A673 (cell line): ENCODE results near the gene SHANK1.

ENCODE experiments used
- EZH2 ChIP-seq: fragments of 200-600 bp; sonication (generic); IDR thresholded peaks from 2 replicates; pipeline ENCODE4 v1.6.1; 2017; ENCODE audit warnings: borderline replicate concordance, low read depth, mild to moderate bottlenecking, mixed read lengths, antibody characterized with exemption, low read length; ENCODE audit not compliant: poor library complexity, severe bottlenecking
- TF ChIP-seq, protein P1 (sequence below): fragments of 300-800, 200-600 bp; sonication (generic); conservative IDR thresholded peaks from 2 replicates; pipeline ENCODE4 v1.5.1; 2017; ENCODE audit warnings: low read depth, mild to moderate bottlenecking, antibody characterized with exemption, low read length, moderate library complexity, mixed read lengths

DNA sequence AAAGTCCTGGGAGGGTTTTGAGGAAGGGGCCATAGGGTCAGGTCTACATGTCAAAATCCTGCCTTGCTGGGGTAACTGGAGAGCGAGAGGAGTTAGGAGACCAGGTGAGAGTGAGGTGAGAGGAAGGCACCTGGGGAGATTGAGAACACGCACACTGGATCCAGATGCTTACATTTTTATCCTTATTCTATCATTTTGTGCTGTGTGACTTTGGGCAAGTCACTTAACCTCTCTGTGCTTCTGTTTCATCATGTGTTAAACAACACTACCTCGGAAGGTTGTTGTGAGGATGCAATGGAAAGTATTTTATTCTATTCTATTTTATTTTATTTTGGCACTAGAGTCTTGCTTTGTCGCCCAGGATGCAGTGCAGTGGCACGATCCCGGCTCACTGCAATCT is 66.9 kb downstream of the SHANK1 start:
- TF ChIP-seq, protein P1, sequence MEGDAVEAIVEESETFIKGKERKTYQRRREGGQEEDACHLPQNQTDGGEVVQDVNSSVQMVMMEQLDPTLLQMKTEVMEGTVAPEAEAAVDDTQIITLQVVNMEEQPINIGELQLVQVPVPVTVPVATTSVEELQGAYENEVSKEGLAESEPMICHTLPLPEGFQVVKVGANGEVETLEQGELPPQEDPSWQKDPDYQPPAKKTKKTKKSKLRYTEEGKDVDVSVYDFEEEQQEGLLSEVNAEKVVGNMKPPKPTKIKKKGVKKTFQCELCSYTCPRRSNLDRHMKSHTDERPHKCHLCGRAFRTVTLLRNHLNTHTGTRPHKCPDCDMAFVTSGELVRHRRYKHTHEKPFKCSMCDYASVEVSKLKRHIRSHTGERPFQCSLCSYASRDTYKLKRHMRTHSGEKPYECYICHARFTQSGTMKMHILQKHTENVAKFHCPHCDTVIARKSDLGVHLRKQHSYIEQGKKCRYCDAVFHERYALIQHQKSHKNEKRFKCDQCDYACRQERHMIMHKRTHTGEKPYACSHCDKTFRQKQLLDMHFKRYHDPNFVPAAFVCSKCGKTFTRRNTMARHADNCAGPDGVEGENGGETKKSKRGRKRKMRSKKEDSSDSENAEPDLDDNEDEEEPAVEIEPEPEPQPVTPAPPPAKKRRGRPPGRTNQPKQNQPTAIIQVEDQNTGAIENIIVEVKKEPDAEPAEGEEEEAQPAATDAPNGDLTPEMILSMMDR = no peak
- no peak for TF ChIP-seq EZH2
